C4-2B (cell line): ENCODE data around the gene CLSTN2.

Source experiments
- CTCF ChIP-seq: fragments of 450-650 bp; conservative IDR thresholded peaks from 2 replicates; pipeline ENCODE4 v1.5.1; 2017; ENCODE audit warnings: mild to moderate bottlenecking
- ZFX ChIP-seq: fragments of 450-650 bp; IDR thresholded peaks from 2 replicates; pipeline ENCODE4 v1.6.1; 2017

GRCh38 chr3:140360332-140360731 is 425.3 kb downstream of the CLSTN2 start:
- TF ChIP-seq CTCF (peak; percentile 41), ZFX (no peak)
